Measurements from ENCODE around the gene TAF9B.
A peak's percentile ranks its signal among the peaks of the same experiment; 100 is the strongest.
"Not testable (repeated sequence)": the region's sequence is repeated elsewhere in the genome, so short reads cannot be mapped to it uniquely, and the experiment has no call there.

The TAF9B gene

GRCh38 chrX:78139160-78140123, at the start of gene TAF9B:
Gene TAF9B (minus strand): TSS chrX:78139650. CDS start chrX:78139611, 39 bp downstream.
- peak; percentile 20 for DNase-seq

GRCh38 chrX:78182881-78183280, 43.4 kb upstream of the TAF9B start:
- DNase-seq = no peak

- no peak for DNase-seq
These were observed 41.9 kb upstream of the TAF9B start for GRCh38 chrX:78181307-78181706.

GRCh38 chrX:78168065-78168464, 28.6 kb upstream of the TAF9B start:
- DNase-seq = no peak

GRCh38 chrX:78165425-78165824, 26.0 kb upstream of the TAF9B start:
- DNase-seq = no peak

- not testable (repeated sequence) for DNase-seq
These were observed 23.7 kb upstream of the TAF9B start for GRCh38 chrX:78163175-78163574.

GRCh38 chrX:78160711-78161110, 21.3 kb upstream of the TAF9B start:
- DNase-seq = not testable (repeated sequence)

- not testable (repeated sequence) for DNase-seq
These were observed 18.4 kb upstream of the TAF9B start for GRCh38 chrX:78157846-78158245.

GRCh38 chrX:78157373-78157772, 17.9 kb upstream of the TAF9B start:
- DNase-seq = not testable (repeated sequence)

- not testable (repeated sequence) for DNase-seq
These were observed 7.6 kb upstream of the TAF9B start for GRCh38 chrX:78147002-78147540.

GRCh38 chrX:78140206-78140605, 756 bp upstream of the TAF9B start:
- no peak for DNase-seq

GRCh38 chrX:78133238-78133960, 6.1 kb downstream of the TAF9B start:
- DNase-seq = no peak

- DNase-seq = no peak
These were observed 8.3 kb downstream of the TAF9B start for GRCh38 chrX:78131117-78131516.

- DNase-seq = no peak
These were observed 9.1 kb downstream of the TAF9B start for GRCh38 chrX:78130396-78130795.

- DNase-seq = no peak
These were observed 9.7 kb downstream of the TAF9B start for GRCh38 chrX:78129714-78130113.

GRCh38 chrX:78125781-78126180, 13.7 kb downstream of the TAF9B start:
- DNase-seq = not testable (repeated sequence)

- DNase-seq = no peak
These were observed 14.3 kb downstream of the TAF9B start for GRCh38 chrX:78125148-78125547.

GRCh38 chrX:78124307-78124706, 15.1 kb downstream of the TAF9B start:
- no peak for DNase-seq

GRCh38 chrX:78123190-78123589, 16.3 kb downstream of the TAF9B start:
- DNase-seq = no peak

GRCh38 chrX:78119521-78120227, 19.8 kb downstream of the TAF9B start:
- DNase-seq = no peak

GRCh38 chrX:78118628-78119027, 20.8 kb downstream of the TAF9B start:
- DNase-seq = no peak

- DNase-seq = no peak
These were observed 22.7 kb downstream of the TAF9B start for GRCh38 chrX:78116766-78117165.

- DNase-seq = no peak
These were observed 23.1 kb downstream of the TAF9B start for GRCh38 chrX:78116365-78116764.
